H9 (cell line): Measurements from ENCODE around the gene TLR10. TPM values are rescaled to one million over a fixed set of nuclear protein-coding genes. Genes with fewer than 3 reads are reported as not detected.
A peak's percentile ranks its signal among the peaks of the same experiment; 100 is the strongest.

Experiments
- DNase-seq: peaks from one replicate; pipeline ENCODE4 v3.0.0-alpha.2; 2017
- H2AFZ ChIP-seq: one replicate; pipeline ENCODE4 v1.6.1; 2013; ENCODE audit warnings: mild to moderate bottlenecking, low read length, control low read depth, moderate library complexity
- H2AK5ac ChIP-seq: 2 replicates; pipeline ENCODE4 v1.6.1; 2013; ENCODE audit warnings: low read length, control low read depth, mixed read lengths; ENCODE audit not compliant: insufficient read length
- H2BK120ac ChIP-seq: one replicate; pipeline ENCODE4 v1.6.1; 2013; ENCODE audit warnings: low read depth, mild to moderate bottlenecking, low read length, control low read depth, inconsistent platforms; ENCODE audit not compliant: poor library complexity, severe bottlenecking
- H2BK12ac ChIP-seq: 2 replicates; pipeline ENCODE4 v1.6.1; 2013; ENCODE audit warnings: low read length, control low read depth, mixed read lengths, low read depth; ENCODE audit not compliant: insufficient read length
- H2BK15ac ChIP-seq: 2 replicates; pipeline ENCODE4 v1.6.1; 2013; ENCODE audit warnings: low read depth, low read length, control low read depth
- H2BK20ac ChIP-seq: one replicate; pipeline ENCODE4 v1.6.1; 2013; ENCODE audit warnings: low read depth, mild to moderate bottlenecking, low read length, control low read depth, inconsistent platforms; ENCODE audit not compliant: poor library complexity, severe bottlenecking
- H2BK5ac ChIP-seq: 2 replicates; pipeline ENCODE4 v1.6.1; 2013; ENCODE audit warnings: low read length, control low read depth, mixed read lengths; ENCODE audit not compliant: insufficient read length
- H3K14ac ChIP-seq: 2 replicates; pipeline ENCODE4 v1.6.1; 2013; ENCODE audit warnings: low read length, control low read depth; ENCODE audit not compliant: insufficient read depth
- H3K18ac ChIP-seq: 2 replicates; pipeline ENCODE4 v1.6.1; 2013; ENCODE audit warnings: low read depth, mild to moderate bottlenecking, mixed read lengths, low read length, control low read depth; ENCODE audit not compliant: insufficient read length
- H3K23ac ChIP-seq: 2 replicates; pipeline ENCODE4 v1.6.1; 2013; ENCODE audit warnings: low read length, control low read depth, mixed read lengths, low read depth; ENCODE audit not compliant: insufficient read length
- H3K23me2 ChIP-seq: 2 replicates; pipeline ENCODE4 v1.6.1; 2013; ENCODE audit warnings: low read depth, mild to moderate bottlenecking, mixed read lengths, low read length, control low read depth; ENCODE audit not compliant: insufficient read length, poor library complexity, severe bottlenecking
- H3K27ac ChIP-seq: 2 replicates; pipeline ENCODE4 v1.5.1; 2013; ENCODE audit warnings: low read length, control low read depth, mixed read lengths, low read depth; ENCODE audit not compliant: insufficient read length
- H3K27me3 ChIP-seq: 2 replicates; pipeline ENCODE4 v1.6.1; 2013; ENCODE audit warnings: low read length, control low read depth, inconsistent platforms; ENCODE audit not compliant: insufficient read depth
- H3K4ac ChIP-seq: 2 replicates; pipeline ENCODE4 v1.6.1; 2013; ENCODE audit warnings: low read depth, mild to moderate bottlenecking, control low read depth, inconsistent platforms, low read length, moderate library complexity
- H3K4me1 ChIP-seq: 2 replicates; pipeline ENCODE4 v1.6.1; 2013; ENCODE audit warnings: low read length, control low read depth, inconsistent platforms; ENCODE audit not compliant: insufficient read depth
- H3K4me2 ChIP-seq: 2 replicates; pipeline ENCODE4 v1.6.1; 2013; ENCODE audit warnings: low read length, control low read depth, mixed read lengths; ENCODE audit not compliant: insufficient read length, insufficient read depth
- H3K56ac ChIP-seq: 2 replicates; pipeline ENCODE4 v1.6.1; 2013; ENCODE audit warnings: low read depth, mild to moderate bottlenecking, mixed read lengths, low read length, control low read depth; ENCODE audit not compliant: insufficient read length
- H3K79me1 ChIP-seq: 2 replicates; pipeline ENCODE4 v1.6.1; 2013; ENCODE audit warnings: low read depth, mild to moderate bottlenecking, moderate library complexity, low read length, control low read depth, inconsistent platforms; ENCODE audit not compliant: insufficient read depth, poor library complexity, severe bottlenecking
- H3K79me2 ChIP-seq: 2 replicates; pipeline ENCODE4 v1.6.1; 2013; ENCODE audit warnings: low read length, control low read depth, inconsistent platforms; ENCODE audit not compliant: insufficient read depth
- H3K9ac ChIP-seq: 2 replicates; pipeline ENCODE4 v1.6.1; 2013; ENCODE audit warnings: low read length, control low read depth, mixed read lengths; ENCODE audit not compliant: insufficient read length; ENCODE audit errors: extremely low read depth
- H3K9me3 ChIP-seq: one replicate; pipeline ENCODE4 v1.6.1; 2013; ENCODE audit warnings: low read depth, low read length, inconsistent platforms; ENCODE audit not compliant: control insufficient read depth
- H3T11ph ChIP-seq: one replicate; pipeline ENCODE4 v1.6.1; 2013; ENCODE audit warnings: mild to moderate bottlenecking, low read length, control low read depth, inconsistent platforms
- H4K20me1 ChIP-seq: one replicate; pipeline ENCODE4 v1.6.1; 2013; ENCODE audit not compliant: control insufficient read depth, insufficient read length, insufficient read depth
- H4K5ac ChIP-seq: 2 replicates; pipeline ENCODE4 v1.6.1; 2013; ENCODE audit warnings: low read depth, mild to moderate bottlenecking, mixed read lengths, low read length, control low read depth; ENCODE audit not compliant: insufficient read length
- H4K8ac ChIP-seq: replicated peaks from 2 replicates; pipeline ENCODE4 v1.6.1; 2013; ENCODE audit warnings: low read length, control low read depth, mixed read lengths, low read depth; ENCODE audit not compliant: insufficient read length
- H4K91ac ChIP-seq: 2 replicates; pipeline ENCODE4 v1.6.1; 2013; ENCODE audit warnings: low read depth, mild to moderate bottlenecking, moderate library complexity, mixed read lengths, low read length, control low read depth; ENCODE audit not compliant: insufficient read length
- H3K27ac Mint-ChIP-seq, 3 experiments: 2 replicates in 2 of 3; 3 replicates in 1 of 3; pipeline ENCODE4 v1.8.0; 2020 to 2021; ENCODE audit warnings: mixed read lengths in 3 of 3, mild to moderate bottlenecking in 1 of 3, moderate library complexity in 1 of 3
- H3K27me3 Mint-ChIP-seq: 2 replicates; pipeline ENCODE4 v1.8.0; 2021; ENCODE audit warnings: low read depth, mild to moderate bottlenecking, moderate library complexity, mixed read lengths
- H3K36me3 Mint-ChIP-seq, 3 experiments: 2 replicates in 2 of 3; 3 replicates in 1 of 3; pipeline ENCODE4 v1.8.0; 2020 to 2021; ENCODE audit warnings: low read depth in 3 of 3, mixed read lengths in 3 of 3; ENCODE audit not compliant: insufficient read depth in 1 of 3
- H3K4me1 Mint-ChIP-seq, 2 experiments: 2 replicates each; pipeline ENCODE4 v1.8.0; 2020; ENCODE audit warnings: mixed read lengths in 2 of 2
- H3K4me3 Mint-ChIP-seq, 2 experiments: 2 replicates in 1 of 2; 3 replicates in 1 of 2; pipeline ENCODE4 v1.8.0; 2020 to 2021; ENCODE audit warnings: mild to moderate bottlenecking in 2 of 2, mixed read lengths in 2 of 2, moderate library complexity in 1 of 2
- H3K9me3 Mint-ChIP-seq, 2 experiments: 2 replicates in 1 of 2; 3 replicates in 1 of 2; pipeline ENCODE4 v1.8.0; 2020; ENCODE audit warnings: mild to moderate bottlenecking in 2 of 2, mixed read lengths in 2 of 2, moderate library complexity in 1 of 2
- WGBS: extraction: QIAGEN DNeasy Blood & Tissue Kit; methylation state at CpG from one replicate; pipeline ENCODE4 v1.1.7; 2013; ENCODE audit warnings: missing lambda C conversion rate, low lambda C conversion rate, mixed read lengths; ENCODE audit not compliant: insufficient read length; ENCODE audit errors: extremely low coverage; 5-methylcytosine and 5-hydroxymethylcytosine counted together
- total RNA-seq: library from RNA; stranded (reverse); gene quantifications from 2 replicates; pipeline ENCODE4 v1.2.1, GENCODE V29; 2021
- TF ChIP-seq, protein P1 (sequence below): fragments of 200-600 bp; sonication (generic); conservative IDR thresholded peaks from 3 replicates; pipeline ENCODE4 v1.8.0; 2021; ENCODE audit warnings: antibody characterized with exemption, mild to moderate bottlenecking

Gene TLR10
- total RNA-seq, 1 experiment from 2014 or later = not detected

- no peak overlapping the region for H3K18ac ChIP-seq
- H3K4ac ChIP-seq = no peak overlapping the region
- no peak overlapping the region for H3K27ac ChIP-seq
- no peak overlapping the region for H3K4me2 ChIP-seq
- Mint-ChIP-seq H3K36me3 (no peaks in the 10 kb centered on the region), H3K27ac (no peak overlapping the region), H3K27me3 (no peaks in the 10 kb centered on the region), H3K4me3 (no peak overlapping the region), H3K9me3 (no peaks in the 10 kb centered on the region), H3K4me1 (peaks cover 8 to 9% of the 10 kb centered on the region in 2 experiments; a peak in 1 of 4 replicates)
- TF ChIP-seq, protein P1, sequence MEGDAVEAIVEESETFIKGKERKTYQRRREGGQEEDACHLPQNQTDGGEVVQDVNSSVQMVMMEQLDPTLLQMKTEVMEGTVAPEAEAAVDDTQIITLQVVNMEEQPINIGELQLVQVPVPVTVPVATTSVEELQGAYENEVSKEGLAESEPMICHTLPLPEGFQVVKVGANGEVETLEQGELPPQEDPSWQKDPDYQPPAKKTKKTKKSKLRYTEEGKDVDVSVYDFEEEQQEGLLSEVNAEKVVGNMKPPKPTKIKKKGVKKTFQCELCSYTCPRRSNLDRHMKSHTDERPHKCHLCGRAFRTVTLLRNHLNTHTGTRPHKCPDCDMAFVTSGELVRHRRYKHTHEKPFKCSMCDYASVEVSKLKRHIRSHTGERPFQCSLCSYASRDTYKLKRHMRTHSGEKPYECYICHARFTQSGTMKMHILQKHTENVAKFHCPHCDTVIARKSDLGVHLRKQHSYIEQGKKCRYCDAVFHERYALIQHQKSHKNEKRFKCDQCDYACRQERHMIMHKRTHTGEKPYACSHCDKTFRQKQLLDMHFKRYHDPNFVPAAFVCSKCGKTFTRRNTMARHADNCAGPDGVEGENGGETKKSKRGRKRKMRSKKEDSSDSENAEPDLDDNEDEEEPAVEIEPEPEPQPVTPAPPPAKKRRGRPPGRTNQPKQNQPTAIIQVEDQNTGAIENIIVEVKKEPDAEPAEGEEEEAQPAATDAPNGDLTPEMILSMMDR = peak; percentile 87
- no peak overlapping the region for H4K91ac ChIP-seq
- no peaks in the 10 kb centered on the region for H3K23me2 ChIP-seq
- H3K79me2 ChIP-seq = no peaks in the 10 kb centered on the region
- H2AK5ac ChIP-seq = no peak overlapping the region
- no peak overlapping the region for H4K8ac ChIP-seq
- H4K20me1 ChIP-seq = no peaks in the 10 kb centered on the region
- H3K27me3 ChIP-seq = no peaks in the 10 kb centered on the region
- no peaks in the 10 kb centered on the region for H3K4me1 ChIP-seq
- no peak overlapping the region for H4K5ac ChIP-seq
- no peak overlapping the region for H2BK120ac ChIP-seq
- no peak overlapping the region for H3K14ac ChIP-seq
- no peak overlapping the region for H2AFZ ChIP-seq
- H3K9ac ChIP-seq = no peak overlapping the region
- no peak overlapping the region for H2BK5ac ChIP-seq
- no peak overlapping the region for H3T11ph ChIP-seq
- H3K56ac ChIP-seq = no peak overlapping the region
- H2BK20ac ChIP-seq = no peak overlapping the region
- no peak overlapping the region for H2BK15ac ChIP-seq
- no CpG with 5 or more reads among the region's 8 CpGs for WGBS
- H3K79me1 ChIP-seq = no peaks in the 10 kb centered on the region
- DNase-seq = peak; percentile 67
- no peak overlapping the region for H2BK12ac ChIP-seq
- no peak overlapping the region for H3K23ac ChIP-seq
- H3K9me3 ChIP-seq = no peaks in the 10 kb centered on the region
Measured at GRCh38 chr4:38759113-38759789, 23.5 kb downstream of the TLR10 start.
